K562 (cell line): ENCODE results near the gene PAIP2. TPM values are rescaled to one million over a fixed set of nuclear protein-coding genes. Genes with fewer than 3 reads are reported as not detected.

Experiments
- ATAC-seq: fragments of 200-7000 bp; cut with Tn5 transposase; 3 replicates; pipeline ENCODE4 v1.9.1; 2020; ENCODE audit warnings: moderate library complexity
- BruUV-seq: library from RNA; stranded (reverse); fragments of 400-500 nt; replicated peaks from 2 replicates; lab custom pipeline; 2021; lab: Mats Ljungman, UMichigan
- CTCF ChIA-PET: fragments of 300-600 bp; formaldehyde crosslinking; extraction: SDS; loops from one replicate; lab custom pipeline; 2021; ENCODE audit warnings: low intra/inter-chr PET ratio; lab: Yijun Ruan, JAX
- POLR2A ChIA-PET: fragments of 300-600, 350-650 bp; sonication (Branson Sonifier 250); formaldehyde crosslinking; extraction: SDS; loops from one replicate; lab custom pipeline; 2021; ENCODE audit warnings: antibody characterized with exemption, inconsistent platforms; lab: Yijun Ruan, JAX
- DNase-seq, 4 experiments: peaks; one replicate each; pipeline versions ENCODE4 v3.0.0 to v3.0.0-alpha.2; 2011 to 2018; ENCODE audit warnings: low spot score in 3 of 4, mixed read lengths in 3 of 4; ENCODE audit errors: extremely low read depth in 1 of 4
- FAIRE-seq: peaks from 2 replicates; lab custom pipeline; 2011; peaks lifted over from hg19 to GRCh38; lab: Jason Lieb, UNC
- H2AFZ ChIP-seq: 2 replicates; pipeline ENCODE4 v1.6.0; 2011; ENCODE audit warnings: low read depth, low read length, control low read depth, inconsistent platforms
- H3K27ac ChIP-seq: fragments of 200-600 bp; 3 replicates; pipeline ENCODE4 v1.8.0; 2011; ENCODE audit warnings: low read depth, mild to moderate bottlenecking, control low read depth, inconsistent platforms, low read length, moderate library complexity, mixed read lengths; ENCODE audit errors: extremely low read depth
- H3K27me3 ChIP-seq, 2 experiments: fragments of 300-600 bp in 1 of 2; 2 replicates in 1 of 2; 3 replicates in 1 of 2; pipeline versions ENCODE4 v1.6.0 to v1.8.0; 2011; ENCODE audit warnings: inconsistent platforms in 2 of 2, low read length in 2 of 2, mild to moderate bottlenecking in 1 of 2, mixed read lengths in 1 of 2, moderate library complexity in 1 of 2; ENCODE audit not compliant: control insufficient read depth in 2 of 2, insufficient read depth in 2 of 2
- H3K36me3 ChIP-seq: fragments of 300-600 bp; 3 replicates; pipeline ENCODE4 v1.8.0; 2011; ENCODE audit warnings: mild to moderate bottlenecking, low read length, inconsistent platforms; ENCODE audit not compliant: control insufficient read depth, insufficient read depth
- H3K4me1 ChIP-seq, 2 experiments: fragments of 200-600 bp in 1 of 2; replicated peaks in 1 of 2; 2 replicates in 1 of 2; 3 replicates in 1 of 2; pipeline versions ENCODE4 v1.5.1 to v1.8.0; 2011; ENCODE audit warnings: inconsistent platforms in 2 of 2, low read length in 2 of 2, mild to moderate bottlenecking in 1 of 2, mixed read lengths in 1 of 2, moderate library complexity in 1 of 2; ENCODE audit not compliant: control insufficient read depth in 2 of 2, insufficient read depth in 2 of 2
- H3K4me2 ChIP-seq: 2 replicates; pipeline ENCODE4 v1.6.1; 2011; ENCODE audit warnings: low read length, control low read depth, inconsistent platforms, mixed read lengths; ENCODE audit not compliant: insufficient read depth
- H3K4me3 ChIP-seq: fragments of 200-600 bp; sonication (generic), shearing (Covaris generic); 2 replicates; pipeline ENCODE4 v1.5.1; 2016; ENCODE audit warnings: control low read depth, inconsistent platforms
- H3K79me2 ChIP-seq: fragments of 200-600 bp; 3 replicates; pipeline ENCODE4 v1.8.0; 2011; ENCODE audit warnings: low read length, inconsistent platforms; ENCODE audit not compliant: control insufficient read depth, insufficient read depth
- H3K9ac ChIP-seq, 2 experiments: 2 replicates each; pipeline versions ENCODE4 v1.6.0 to v1.6.1; 2011; ENCODE audit warnings: low read depth in 2 of 2, low read length in 2 of 2, control low read depth in 1 of 2, inconsistent platforms in 1 of 2, mild to moderate bottlenecking in 1 of 2, mixed read lengths in 1 of 2; ENCODE audit not compliant: insufficient read depth in 1 of 2
- H3K9me1 ChIP-seq: one replicate; pipeline ENCODE4 v1.6.0; 2011; ENCODE audit warnings: inconsistent platforms, mild to moderate bottlenecking, low read length, moderate library complexity; ENCODE audit not compliant: control insufficient read depth, insufficient read depth
- H3K9me3 ChIP-seq: replicated peaks from 2 replicates; pipeline ENCODE4 v1.5.1; 2011; ENCODE audit warnings: low read depth, low read length, inconsistent platforms; ENCODE audit not compliant: control insufficient read depth, insufficient read depth
- H4K20me1 ChIP-seq: replicated peaks from 2 replicates; pipeline ENCODE4 v1.6.1; 2011; ENCODE audit warnings: low read length, inconsistent platforms, mixed read lengths; ENCODE audit not compliant: control insufficient read depth, insufficient read depth
- CBX5 ChIP-seq: IDR thresholded peaks from 2 replicates; pipeline ENCODE4 v1.6.1; 2014; ENCODE audit warnings: low read depth, borderline replicate concordance
- CC2D1A ChIP-seq: fragments of 450-650 bp; IDR thresholded peaks from 2 replicates; pipeline ENCODE4 v1.6.1; 2017; ENCODE audit warnings: mild to moderate bottlenecking
- DACH1 ChIP-seq: fragments of 450-650 bp; IDR thresholded peaks from 2 replicates; pipeline ENCODE4 v1.6.1; 2018; ENCODE audit not compliant: partially characterized antibody
- HMG20B ChIP-seq: fragments of 250-450 bp; sonication (Bioruptor Pico); IDR thresholded peaks from 2 replicates; pipeline ENCODE4 v1.5.0; 2021; ENCODE audit warnings: mild to moderate bottlenecking
- MCM7 ChIP-seq, 2 experiments: fragments of 450-650 bp; IDR thresholded peaks; 2 replicates each; pipeline ENCODE4 v1.6.1; 2016 to 2018
- NELFE ChIP-seq: IDR thresholded peaks from 2 replicates; pipeline ENCODE4 v1.6.1; 2011; ENCODE audit warnings: mild to moderate bottlenecking; ENCODE audit not compliant: insufficient read depth, insufficient read length
- NR3C1 ChIP-seq: sonication (generic); formaldehyde crosslinking; IDR thresholded peaks from 2 replicates; pipeline ENCODE4 v1.8.1; 2022; ENCODE audit warnings: missing genetic modification reagents
- RBFOX2 ChIP-seq: fragments of 200-400 bp; formaldehyde crosslinking; IDR thresholded peaks from 2 replicates; pipeline ENCODE4 v1.6.1; 2017; ENCODE audit warnings: low read depth, mild to moderate bottlenecking, low read length, moderate library complexity
- SLC30A9 ChIP-seq: fragments of 250-450 bp; sonication (Bioruptor Pico); IDR thresholded peaks from 2 replicates; pipeline ENCODE4 v1.8.0; 2022; ENCODE audit warnings: mild to moderate bottlenecking, moderate library complexity
- SMAD3 ChIP-seq: fragments of 450-650 bp; formaldehyde crosslinking; conservative IDR thresholded peaks from 2 replicates; pipeline ENCODE4 v1.4.0; 2020; ENCODE audit warnings: mild to moderate bottlenecking
- SPI1 ChIP-seq: IDR thresholded peaks from 2 replicates; pipeline ENCODE4 v1.6.1; 2011; ENCODE audit warnings: low read depth, low read length, control low read depth, borderline replicate concordance
- SRSF7 ChIP-seq: fragments of 200-400 bp; formaldehyde crosslinking; optimal IDR thresholded peaks from 2 replicates; pipeline ENCODE3; 2017; ENCODE audit warnings: mild to moderate bottlenecking, low read depth, low read length
- WGBS: fragments of 100-300 bp; shearing (Covaris generic); methylation state at CpG from one replicate; pipeline ENCODE4 v1.1.6; 2016; ENCODE audit warnings: low coverage, mixed read lengths; ENCODE audit not compliant: insufficient coverage; ENCODE audit errors: missing lambda C conversion rate; 5-methylcytosine and 5-hydroxymethylcytosine counted together
- in situ Hi-C: fragments of 300-500 bp; cut with MboI; formaldehyde crosslinking; loops from 4 replicates; pipeline ENCODE4 v1.15.0; 2018; ENCODE audit warnings: inconsistent platforms, mixed read lengths
- intact Hi-C: fragments of 100-400 bp; cut with micrococcal nuclease; formaldehyde crosslinking; loops from 2 replicates; pipeline ENCODE4 v1.14.2; 2022
- polyA plus RNA-seq, 8 experiments: library from polyadenylated mRNA; depleted of rRNA in 4 of 8; stranded (reverse) in 5 of 8; unstranded in 3 of 8; fragments of >200 nt; fragmentation: Nextera tagmentation in 2 of 8; fragmentation: Illumina TruSeq in 1 of 8; extraction: Ambion mirVana in 2 of 8; extraction: Trizol in 1 of 8; gene quantifications; 2 replicates each; pipeline versions ENCODE4 v1.2.1 to v1.2.3, GENCODE V29; 2011 to 2014; ENCODE audit warnings: inconsistent platforms in 1 of 8, missing spikeins in 1 of 8
- total RNA-seq, 7 experiments: library from RNA; depleted of rRNA in 6 of 7; stranded (reverse); fragments of >200 nt in 6 of 7; fragmentation: Illumina TruSeq in 2 of 7; extraction: Trizol in 2 of 7; gene quantifications; 2 replicates each; pipeline versions ENCODE4 v1.2.1 to v1.2.3, GENCODE V29; 2011 to 2021; ENCODE audit warnings: low replicate concordance in 1 of 7
- TF ChIP-seq, protein P1 (sequence below): fragments of 250-450 bp; sonication (Bioruptor Pico); IDR thresholded peaks from 2 replicates; pipeline ENCODE4 v1.5.0; 2021
- TF ChIP-seq, protein P2 (sequence below): sonication (generic); formaldehyde crosslinking; IDR thresholded peaks from 2 replicates; pipeline ENCODE4 v1.9.0; 2022; ENCODE audit warnings: mild to moderate bottlenecking, missing genetic modification reagents

Gene PAIP2
- total and polyA plus RNA-seq, 9 of the 15 experiments (the other 6 are each of a cell fraction or from before 2014, with no cell fraction given) = 78.3 to 187 (median 128) TPM

DNA sequence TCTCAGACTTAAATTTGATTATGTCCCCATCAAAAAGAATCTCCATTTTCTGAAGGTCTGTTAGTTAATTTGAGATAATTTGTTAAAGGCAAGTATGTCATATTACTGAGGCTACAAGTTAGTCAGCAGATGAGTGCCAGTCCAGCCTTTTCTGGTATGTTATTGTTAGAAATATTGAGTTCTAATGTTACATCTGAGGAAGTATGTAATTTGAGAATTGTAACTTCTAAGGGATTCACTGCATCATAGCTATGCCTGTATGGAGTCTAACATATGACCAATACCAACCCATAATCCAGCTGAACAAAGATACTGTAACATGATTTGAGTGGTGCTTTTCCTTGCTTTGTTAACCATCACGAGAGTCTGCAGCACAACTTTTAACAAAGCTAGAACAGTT lies 27.5 kb downstream of the PAIP2 start:
- no peak overlapping the region for H2AFZ ChIP-seq
- H3K9me1 ChIP-seq = no peaks in the 10 kb centered on the region
- H3K9me3 ChIP-seq = no peaks in the 10 kb centered on the region
- no peak overlapping the region for H3K27ac ChIP-seq
- in situ Hi-C loops (no loop called here), intact Hi-C loops (no loop called here)
- peaks cover 60% of the 10 kb centered on the region for H3K36me3 ChIP-seq
- no peaks in the 10 kb centered on the region for H3K27me3 ChIP-seq
- ATAC-seq (no peak), FAIRE-seq (no peak), DNase-seq (no peak)
- no peak overlapping the region for H3K9ac ChIP-seq
- no peak overlapping the region for H3K4me2 ChIP-seq
- CTCF ChIA-PET = interaction anchor here (0.8 kb wide), 1 partner anchor 581 kb away, joined by 3 read pairs; no protein-coding TSS in a partner anchor
- 95% methylated on average over 1 of the region's 1 CpG for WGBS
- no peak overlapping the region for H3K4me3 ChIP-seq
- BruUV-seq = no TSS peak
- H3K79me2 ChIP-seq = no peaks in the 10 kb centered on the region
- H4K20me1 ChIP-seq = peaks cover 4% of the 10 kb centered on the region; the same call in 1 of the 2 replicates
- no peaks in the 10 kb centered on the region for H3K4me1 ChIP-seq
- POLR2A ChIA-PET = interaction anchor here (0.8 to 1.5 kb wide), 4 partner anchors 8 to 65 kb away, joined by 3 to 5 read pairs (median 4); partner anchors contain the start of gene PAIP2
- no peak for TF ChIP-seq RBFOX2
- TF ChIP-seq, protein P1, sequence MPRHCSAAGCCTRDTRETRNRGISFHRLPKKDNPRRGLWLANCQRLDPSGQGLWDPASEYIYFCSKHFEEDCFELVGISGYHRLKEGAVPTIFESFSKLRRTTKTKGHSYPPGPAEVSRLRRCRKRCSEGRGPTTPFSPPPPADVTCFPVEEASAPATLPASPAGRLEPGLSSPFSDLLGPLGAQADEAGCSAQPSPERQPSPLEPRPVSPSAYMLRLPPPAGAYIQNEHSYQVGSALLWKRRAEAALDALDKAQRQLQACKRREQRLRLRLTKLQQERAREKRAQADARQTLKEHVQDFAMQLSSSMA (CRISPR knock-in tag) = no peak
- TF ChIP-seq CC2D1A = no peak
- TF ChIP-seq, protein P2, sequence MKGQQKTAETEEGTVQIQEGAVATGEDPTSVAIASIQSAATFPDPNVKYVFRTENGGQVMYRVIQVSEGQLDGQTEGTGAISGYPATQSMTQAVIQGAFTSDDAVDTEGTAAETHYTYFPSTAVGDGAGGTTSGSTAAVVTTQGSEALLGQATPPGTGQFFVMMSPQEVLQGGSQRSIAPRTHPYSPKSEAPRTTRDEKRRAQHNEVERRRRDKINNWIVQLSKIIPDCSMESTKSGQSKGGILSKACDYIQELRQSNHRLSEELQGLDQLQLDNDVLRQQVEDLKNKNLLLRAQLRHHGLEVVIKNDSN (CRISPR knock-in tag) = no peak
- no peak for TF ChIP-seq SLC30A9
- TF ChIP-seq NR3C1 (CRISPR knock-in tag) = no peak
- no peak for TF ChIP-seq SMAD3 (CRISPR knock-in tag)
- TF ChIP-seq HMG20B (CRISPR knock-in tag) = no peak
- no peak for TF ChIP-seq SPI1
- no peak for TF ChIP-seq NELFE
- no peak for TF ChIP-seq CBX5
- TF ChIP-seq MCM7 (IDR thresholded peaks at IDR 0.05) = no peak
- TF ChIP-seq DACH1 = no peak
- no peak for TF ChIP-seq SRSF7
